ENCODE data around the gene ALG8. TPM values are rescaled to one million over a fixed set of nuclear protein-coding genes. Genes with fewer than 3 reads are reported as not detected.

Gene ALG8
- total and polyA plus RNA-seq, 7 experiments from 2014 or later = 27.2 to 58.4 (median 34.1) TPM

GRCh38 chr11:78082146-78082545 lies 57.3 kb downstream of the ALG8 start:
- Mint-ChIP-seq H3K4me3 (peak overlapping the region in 5 of 10 donors; percentile 26 to 98 (median 93)), H3K27ac (peak overlapping the region in 5 of 9 donors; percentile 55 to 96 (median 94)), H3K36me3 (peaks cover 0 to 6% (median 0%) of the 10 kb centered on the region in 5 donors), H3K27me3 (no peaks in the 10 kb centered on the region), H3K4me1 (peaks cover 24 to 43% (median 33%) of the 10 kb centered on the region in 7 donors), H3K9me3 (peaks cover 0 to 4% (median 0%) of the 10 kb centered on the region in 11 donors)
- DNase-seq (no peak), ATAC-seq (no peak)
- Histone ChIP-seq H3K36me3 (ENCODE audit: control insufficient read depth in 2 of 3, insufficient read depth in 3 of 3, low read length in 3 of 3) (peaks cover 0 to 7% (median 0%) of the 10 kb centered on the region in 3 experiments), H3K4me1 (ENCODE audit: control insufficient read depth in 2 of 2, insufficient read depth in 2 of 2, low read length in 2 of 2) (peaks cover 24 to 34% of the 10 kb centered on the region in 2 donors), H3K27me3 (ENCODE audit: control insufficient read depth in 2 of 2, insufficient read depth in 2 of 2, low read length in 2 of 2) (no peaks in the 10 kb centered on the region), H3K4me3 (ENCODE audit: low read length) (no peak overlapping the region), H3K27ac (ENCODE audit: low read depth, low read length) (no peak overlapping the region), H3K9me3 (ENCODE audit: control insufficient read depth in 2 of 3, low read length in 3 of 3) (no peaks in the 10 kb centered on the region)
- ChIA-PET CTCF (no interaction called here), POLR2A (no interaction called here)
- intact Hi-C loops (cut with micrococcal nuclease) = no loop called here

- POLR2A ChIA-PET = no interaction called here
- H3K4me1 ChIP-seq (ENCODE audit: control insufficient read depth in 2 of 2, insufficient read depth in 2 of 2, low read length in 2 of 2) = peaks cover 29 to 40% of the 10 kb centered on the region in 2 donors
- peaks cover 0 to 8% (median 3%) of the 10 kb centered on the region in 5 donors for H3K36me3 Mint-ChIP-seq
- peak overlapping the region; percentile 30 to 98 (median 92) for H3K4me3 Mint-ChIP-seq
- peaks cover 0 to 7% (median 0%) of the 10 kb centered on the region in 3 experiments for H3K36me3 ChIP-seq (ENCODE audit: control insufficient read depth in 2 of 3, insufficient read depth in 3 of 3, low read length in 3 of 3)
- peaks cover 0 to 4% (median 0%) of the 10 kb centered on the region in 11 donors for H3K9me3 Mint-ChIP-seq
- H3K4me1 Mint-ChIP-seq = peaks cover 29 to 47% (median 37%) of the 10 kb centered on the region in 7 donors
- no peak overlapping the region for H3K4me3 ChIP-seq (ENCODE audit: low read length)
- DNase-seq (no peak), ATAC-seq (no peak)
- H3K9me3 ChIP-seq (ENCODE audit: control insufficient read depth in 2 of 3, low read length in 3 of 3) = no peaks in the 10 kb centered on the region
- intact Hi-C loops (cut with micrococcal nuclease) = no loop called here
- H3K27ac ChIP-seq (ENCODE audit: low read depth, low read length) = no peak overlapping the region
- CTCF ChIA-PET = no interaction called here
- peak overlapping the region in 8 of 9 donors; percentile 1 to 96 (median 86) for H3K27ac Mint-ChIP-seq
- H3K27me3 ChIP-seq (ENCODE audit: control insufficient read depth in 2 of 2, insufficient read depth in 2 of 2, low read length in 2 of 2) = no peaks in the 10 kb centered on the region
- H3K27me3 Mint-ChIP-seq = no peaks in the 10 kb centered on the region
These were observed 57.8 kb downstream of the ALG8 start for GRCh38 chr11:78081583-78081982.

- peaks cover 33 to 53% (median 42%) of the 10 kb centered on the region in 7 donors for H3K4me1 Mint-ChIP-seq
- peaks cover 0 to 10% (median 4%) of the 10 kb centered on the region in 5 donors for H3K36me3 Mint-ChIP-seq
- intact Hi-C loops (cut with micrococcal nuclease) = loop anchor here in 1 of 2 donors (1.0 kb wide), 1 partner anchor 107 kb away; the partner anchor contains the start of genes KCTD21 and USP35
- no peaks in the 10 kb centered on the region for H3K9me3 ChIP-seq (ENCODE audit: control insufficient read depth in 2 of 3, low read length in 3 of 3)
- DNase-seq = no peak
- no peak overlapping the region for H3K27ac ChIP-seq (ENCODE audit: low read depth, low read length)
- peak overlapping the region; percentile 32 to 98 (median 94) for H3K4me3 Mint-ChIP-seq
- peaks cover 0 to 7% (median 0%) of the 10 kb centered on the region in 3 experiments for H3K36me3 ChIP-seq (ENCODE audit: control insufficient read depth in 2 of 3, insufficient read depth in 3 of 3, low read length in 3 of 3)
- H3K27ac Mint-ChIP-seq = peak overlapping the region; percentile 1 to 96 (median 85)
- peaks cover 33 to 43% of the 10 kb centered on the region in 2 donors for H3K4me1 ChIP-seq (ENCODE audit: control insufficient read depth in 2 of 2, insufficient read depth in 2 of 2, low read length in 2 of 2)
- peaks cover 0 to 4% (median 0%) of the 10 kb centered on the region in 11 donors for H3K9me3 Mint-ChIP-seq
- peak overlapping the region; percentile 99 for H3K4me3 ChIP-seq (ENCODE audit: low read length)
- POLR2A ChIA-PET = interaction anchor here (1.9 kb wide), 1 partner anchor 58 kb away, joined by 8 read pairs; the partner anchor contains the start of gene ALG8
- no peaks in the 10 kb centered on the region for H3K27me3 Mint-ChIP-seq
- ATAC-seq = no peak
- no peaks in the 10 kb centered on the region for H3K27me3 ChIP-seq (ENCODE audit: control insufficient read depth in 2 of 2, insufficient read depth in 2 of 2, low read length in 2 of 2)
- CTCF ChIA-PET = no interaction called here
These were observed 58.5 kb downstream of the ALG8 start for GRCh38 chr11:78080818-78081495.

- peak in 1 of 9 donors; percentile 4 for DNase-seq
- peak overlapping the region; percentile 92 to 98 (median 95) for H3K4me3 Mint-ChIP-seq
- Histone ChIP-seq H3K4me3 (ENCODE audit: low read length) (peak overlapping the region; percentile 99), H3K27me3 (ENCODE audit: control insufficient read depth in 2 of 2, insufficient read depth in 2 of 2, low read length in 2 of 2) (no peaks in the 10 kb centered on the region), H3K4me1 (ENCODE audit: control insufficient read depth in 2 of 2, insufficient read depth in 2 of 2, low read length in 2 of 2) (peaks cover 38 to 43% of the 10 kb centered on the region in 2 donors), H3K36me3 (ENCODE audit: control insufficient read depth in 2 of 3, insufficient read depth in 3 of 3, low read length in 3 of 3) (peaks cover 0 to 11% (median 0%) of the 10 kb centered on the region in 3 experiments), H3K9me3 (ENCODE audit: control insufficient read depth in 2 of 3, low read length in 3 of 3) (no peaks in the 10 kb centered on the region), H3K27ac (ENCODE audit: low read depth, low read length) (peak overlapping the region; percentile 83)
- ATAC-seq = no peak
- ChIA-PET CTCF (no interaction called here), POLR2A (interaction anchor here (1.9 to 2.8 kb wide), 2 partner anchors 59 to 85 kb away, joined by 8 to 26 read pairs; partner anchors contain the start of genes ALG8 and INTS4)
- H3K27ac Mint-ChIP-seq = peak overlapping the region; percentile 90 to 97 (median 95)
- intact Hi-C loops (cut with micrococcal nuclease) = loop anchor here in 1 of 2 donors (1.0 kb wide), 1 partner anchor 108 kb away; the partner anchor contains the start of genes KCTD21 and USP35
- peaks cover 0 to 10% (median 4%) of the 10 kb centered on the region in 5 donors for H3K36me3 Mint-ChIP-seq
- H3K9me3 Mint-ChIP-seq = peaks cover 0 to 4% (median 0%) of the 10 kb centered on the region in 11 donors
- no peaks in the 10 kb centered on the region for H3K27me3 Mint-ChIP-seq
- peaks cover 36 to 60% (median 47%) of the 10 kb centered on the region in 7 donors for H3K4me1 Mint-ChIP-seq
These were observed 59.2 kb downstream of the ALG8 start for GRCh38 chr11:78080084-78080817.

GRCh38 chr11:78079232-78080083 lies 60.0 kb downstream of the ALG8 start, which contains the start of gene NDUFC2:
NDUFC2 (minus strand) TSS chr11:78079862; CDS start chr11:78079744, 118 bp downstream.
- Mint-ChIP-seq H3K9me3 (peaks cover 0 to 4% (median 0%) of the 10 kb centered on the region in 11 donors), H3K27me3 (no peaks in the 10 kb centered on the region), H3K36me3 (peaks cover 0 to 10% (median 4%) of the 10 kb centered on the region in 5 donors), H3K4me3 (peak within 1 kb of the TSS; percentile 92 to 98 (median 95)), H3K27ac (peak within 1 kb of the TSS; percentile 90 to 97 (median 95)), H3K4me1 (peaks cover 41 to 68% (median 53%) of the 10 kb centered on the region in 7 donors)
- Histone ChIP-seq H3K27me3 (ENCODE audit: control insufficient read depth in 2 of 2, insufficient read depth in 2 of 2, low read length in 2 of 2) (no peaks in the 10 kb centered on the region), H3K27ac (ENCODE audit: low read depth, low read length) (peak within 1 kb of the TSS; percentile 83), H3K36me3 (ENCODE audit: control insufficient read depth in 2 of 3, insufficient read depth in 3 of 3, low read length in 3 of 3) (peaks cover 0 to 11% (median 0%) of the 10 kb centered on the region in 3 experiments), H3K4me1 (ENCODE audit: control insufficient read depth in 2 of 2, insufficient read depth in 2 of 2, low read length in 2 of 2) (peaks cover 38 to 43% of the 10 kb centered on the region in 2 donors), H3K9me3 (ENCODE audit: control insufficient read depth in 2 of 3, low read length in 3 of 3) (no peaks in the 10 kb centered on the region), H3K4me3 (ENCODE audit: low read length) (peak within 1 kb of the TSS; percentile 99)
- intact Hi-C loops (cut with micrococcal nuclease) = loop anchor here (1.0 to 5.0 kb wide), 11 partner anchors 60 to 485 kb away; partner anchors contain the start of genes ALG8 (in 2 of the 2), GAB2 (in 2 of the 2), INTS4 (in 2 of the 2) and KCTD21 (in 2 of the 2)
- peak; percentile 37 to 73 (median 61) for DNase-seq
- POLR2A ChIA-PET = interaction anchor here (1.2 to 2.8 kb wide), 3 partner anchors 60 to 338 kb away, joined by 4 to 26 read pairs (median 8); partner anchors contain the start of genes ALG8, GAB2 and INTS4
- peak; percentile 90 for ATAC-seq
- CTCF ChIA-PET = interaction anchor here (0.9 kb wide), 1 partner anchor 340 kb away, joined by 3 read pairs; no protein-coding TSS in a partner anchor

Measured in naive thymus-derived CD4-positive, alpha-beta T cell (primary cell).